ENCODE data around the gene FGGY.
"Not testable (repeated sequence)": the region's sequence is repeated elsewhere in the genome, so short reads cannot be mapped to it uniquely, and the experiment has no call there.

The FGGY gene

GRCh38 chr1:59352065-59352464 is 55.2 kb downstream of the FGGY start:
- no peak for DNase-seq

- DNase-seq: no peak
These were observed 56.6 kb downstream of the FGGY start for GRCh38 chr1:59353453-59353852.

GRCh38 chr1:59354239-59354638 is 57.3 kb downstream of the FGGY start:
- not testable (repeated sequence) for DNase-seq

GRCh38 chr1:59354709-59355337 is 57.9 kb downstream of the FGGY start:
- DNase-seq: no peak

- no peak for DNase-seq
These were observed 58.5 kb downstream of the FGGY start for GRCh38 chr1:59355361-59355760.

GRCh38 chr1:59356627-59357026 is 59.7 kb downstream of the FGGY start:
- DNase-seq: no peak

- DNase-seq: no peak
These were observed 60.9 kb downstream of the FGGY start for GRCh38 chr1:59357645-59358320.

- no peak for DNase-seq
These were observed 62.4 kb downstream of the FGGY start for GRCh38 chr1:59359325-59359724.

- DNase-seq: no peak
These were observed 63.3 kb downstream of the FGGY start for GRCh38 chr1:59360170-59360569.

GRCh38 chr1:59360729-59361128 is 63.8 kb downstream of the FGGY start:
- DNase-seq: no peak

- DNase-seq: no peak
These were observed 64.9 kb downstream of the FGGY start for GRCh38 chr1:59361766-59362165.

GRCh38 chr1:59364037-59364436 is 67.1 kb downstream of the FGGY start:
- DNase-seq: no peak

- DNase-seq: no peak
These were observed 69.5 kb downstream of the FGGY start for GRCh38 chr1:59366346-59366745.

- no peak for DNase-seq
These were observed 70.6 kb downstream of the FGGY start for GRCh38 chr1:59367301-59368007.

- DNase-seq: no peak
These were observed 71.2 kb downstream of the FGGY start for GRCh38 chr1:59368008-59368670.

- no peak for DNase-seq
These were observed 78.7 kb downstream of the FGGY start for GRCh38 chr1:59375321-59376220.

- no peak for DNase-seq
These were observed 80.5 kb downstream of the FGGY start for GRCh38 chr1:59377350-59377904.

- DNase-seq: no peak
These were observed 81.9 kb downstream of the FGGY start for GRCh38 chr1:59378621-59379370.

GRCh38 chr1:59379371-59379728 is 82.5 kb downstream of the FGGY start:
- DNase-seq: no peak

- DNase-seq: no peak
These were observed 87.1 kb downstream of the FGGY start for GRCh38 chr1:59383963-59384362.

GRCh38 chr1:59384443-59384842 is 87.5 kb downstream of the FGGY start:
- no peak for DNase-seq
